Astrocyte (in vitro differentiated cells and primary cell): Measurements from ENCODE around the gene CTIF. TPM values are rescaled to one million over a fixed set of nuclear protein-coding genes. Genes with fewer than 3 reads are reported as not detected.

Source experiments
- DNase-seq: peaks from one replicate; pipeline ENCODE4 v3.0.0-alpha.2; 2010; ENCODE audit warnings: low read depth
- FAIRE-seq: peaks from 2 replicates; lab custom pipeline; 2011; peaks lifted over from hg19 to GRCh38; lab: Jason Lieb, UNC
- H2AFZ ChIP-seq: 2 replicates; pipeline ENCODE4 v1.6.0; 2012; ENCODE audit warnings: low read depth, low read length, inconsistent platforms
- H3K27ac ChIP-seq: 2 replicates; pipeline ENCODE4 v1.5.1; 2011; ENCODE audit warnings: low read depth, low read length, inconsistent platforms
- H3K27me3 ChIP-seq: 2 replicates; pipeline ENCODE4 v1.6.0; 2011; ENCODE audit warnings: low read length, inconsistent platforms; ENCODE audit not compliant: insufficient read depth
- H3K36me3 ChIP-seq: 2 replicates; pipeline ENCODE4 v1.5.1; 2011; ENCODE audit warnings: low read length, inconsistent platforms; ENCODE audit not compliant: insufficient read depth
- H3K4me1 ChIP-seq: 2 replicates; pipeline ENCODE4 v1.5.1; 2011; ENCODE audit warnings: low read length, inconsistent platforms; ENCODE audit not compliant: insufficient read depth
- H3K4me2 ChIP-seq: 2 replicates; pipeline ENCODE4 v1.6.0; 2012; ENCODE audit warnings: low read length, inconsistent platforms
- H3K4me3 ChIP-seq: 2 replicates; pipeline ENCODE4 v1.5.1; 2011; ENCODE audit warnings: low read depth, mild to moderate bottlenecking, low read length, inconsistent platforms; ENCODE audit not compliant: insufficient read depth
- H3K79me2 ChIP-seq: 2 replicates; pipeline ENCODE4 v1.6.0; 2012; ENCODE audit warnings: mild to moderate bottlenecking, low read length, inconsistent platforms; ENCODE audit not compliant: insufficient read depth
- H3K9ac ChIP-seq: 2 replicates; pipeline ENCODE4 v1.6.0; 2012; ENCODE audit warnings: mild to moderate bottlenecking, low read length, inconsistent platforms
- H3K9me3 ChIP-seq: 2 replicates; pipeline ENCODE4 v1.5.1; 2012; ENCODE audit warnings: low read depth, mild to moderate bottlenecking, low read length, inconsistent platforms; ENCODE audit not compliant: insufficient read depth
- H4K20me1 ChIP-seq: 2 replicates; pipeline ENCODE4 v1.6.0; 2012; ENCODE audit warnings: low read length, inconsistent platforms; ENCODE audit not compliant: insufficient read depth
- H3K27ac Mint-ChIP-seq: one replicate; pipeline ENCODE4 v1.8.0; 2021; ENCODE audit warnings: mild to moderate bottlenecking, mixed read lengths; ENCODE audit not compliant: unreplicated experiment
- H3K27me3 Mint-ChIP-seq: one replicate; pipeline ENCODE4 v1.8.0; 2021; ENCODE audit warnings: low read depth, mixed read lengths; ENCODE audit not compliant: unreplicated experiment
- H3K36me3 Mint-ChIP-seq: one replicate; pipeline ENCODE4 v1.8.0; 2021; ENCODE audit warnings: low read depth, mixed read lengths; ENCODE audit not compliant: unreplicated experiment
- H3K4me1 Mint-ChIP-seq: one replicate; pipeline ENCODE4 v1.8.0; 2021; ENCODE audit warnings: low read depth, mixed read lengths; ENCODE audit not compliant: unreplicated experiment
- H3K4me3 Mint-ChIP-seq: one replicate; pipeline ENCODE4 v1.8.0; 2021; ENCODE audit warnings: mild to moderate bottlenecking, moderate library complexity, mixed read lengths; ENCODE audit not compliant: unreplicated experiment
- H3K9me3 Mint-ChIP-seq: one replicate; pipeline ENCODE4 v1.8.0; 2021; ENCODE audit warnings: mild to moderate bottlenecking, mixed read lengths; ENCODE audit not compliant: unreplicated experiment
- CTCF ChIP-seq: IDR thresholded peaks from 2 replicates; pipeline ENCODE4 v1.5.1; 2011; ENCODE audit warnings: low read depth, mild to moderate bottlenecking, inconsistent platforms, low read length, moderate library complexity; ENCODE audit not compliant: insufficient read depth
- EZH2 ChIP-seq: IDR thresholded peaks from 2 replicates; pipeline ENCODE4 v1.6.1; 2012; ENCODE audit warnings: mild to moderate bottlenecking, low read length, inconsistent platforms; ENCODE audit not compliant: insufficient read depth
- total RNA-seq: library from RNA; stranded (reverse); gene quantifications from 2 replicates; pipeline ENCODE4 v1.2.1, GENCODE V29; 2021

The CTIF gene
- total RNA-seq, 1 donor from 2014 or later = 101 TPM

- Histone ChIP-seq H3K27ac (peak overlapping the region; percentile 59), H3K4me2 (peak overlapping the region; percentile 53), H3K27me3 (no peaks in the 10 kb centered on the region), H3K4me3 (no peak overlapping the region), H3K4me1 (peaks cover 58% of the 10 kb centered on the region), H3K9me3 (no peaks in the 10 kb centered on the region), H3K9ac (peak overlapping the region; percentile 63), H2AFZ (no peak overlapping the region), H3K36me3 (no peaks in the 10 kb centered on the region), H3K79me2 (no peaks in the 10 kb centered on the region), H4K20me1 (no peaks in the 10 kb centered on the region)
- H3K9me3 Mint-ChIP-seq = peaks cover 2% of the 10 kb centered on the region
- no peaks in the 10 kb centered on the region for H3K27me3 Mint-ChIP-seq
- FAIRE-seq (no peak), DNase-seq (no peak)
- no peak overlapping the region for H3K4me3 Mint-ChIP-seq
- peaks cover 13% of the 10 kb centered on the region for H3K36me3 Mint-ChIP-seq
- TF ChIP-seq EZH2 = no peak
- no peak for TF ChIP-seq CTCF
- H3K4me1 Mint-ChIP-seq = peaks cover 67% of the 10 kb centered on the region
- peak overlapping the region; percentile 82 for H3K27ac Mint-ChIP-seq
These were observed 299.4 kb downstream of the CTIF start for GRCh38 chr18:48838166-48838775.

GRCh38 chr18:48838921-48839818 is 300.3 kb downstream of the CTIF start:
- Histone ChIP-seq H2AFZ (no peak overlapping the region), H3K27ac (peak overlapping the region; percentile 59), H3K27me3 (no peaks in the 10 kb centered on the region), H3K4me1 (peaks cover 55% of the 10 kb centered on the region), H3K36me3 (no peaks in the 10 kb centered on the region), H3K4me2 (peak overlapping the region; percentile 53), H3K9ac (peak overlapping the region; percentile 63), H4K20me1 (no peaks in the 10 kb centered on the region), H3K79me2 (no peaks in the 10 kb centered on the region), H3K4me3 (no peak overlapping the region), H3K9me3 (no peaks in the 10 kb centered on the region)
- no peaks in the 10 kb centered on the region for H3K27me3 Mint-ChIP-seq
- H3K27ac Mint-ChIP-seq = peak overlapping the region; percentile 82
- TF ChIP-seq EZH2 (no peak), CTCF (no peak)
- FAIRE-seq = no peak
- peak; percentile 67 for DNase-seq
- H3K36me3 Mint-ChIP-seq = peaks cover 13% of the 10 kb centered on the region
- H3K4me1 Mint-ChIP-seq = peaks cover 66% of the 10 kb centered on the region
- H3K4me3 Mint-ChIP-seq = peak overlapping the region; percentile 11
- peaks cover 2% of the 10 kb centered on the region for H3K9me3 Mint-ChIP-seq
